OCI-LY3 (cell line): Measurements from ENCODE around the gene MMP17.

Source experiments
- H2AFZ ChIP-seq: fragments of 200-600, 300-600 bp; shearing (Covaris generic); 2 replicates; pipeline ENCODE4 v1.6.0; 2014; ENCODE audit warnings: antibody characterized with exemption, low read depth, low read length
- H3K27ac ChIP-seq: fragments of 200-600, 300-600 bp; sonication (generic); 2 replicates; pipeline ENCODE4 v1.5.1; 2014; ENCODE audit warnings: mild to moderate bottlenecking, low read length, moderate library complexity, mixed read lengths
- H3K27me3 ChIP-seq: fragments of 200-600, 300-600 bp; sonication (generic); 2 replicates; pipeline ENCODE4 v1.6.1; 2014; ENCODE audit warnings: low read depth, low read length, mixed read lengths
- H3K36me3 ChIP-seq: fragments of 200-600, 300-600 bp; sonication (generic); replicated peaks from 2 replicates; pipeline ENCODE3; 2014; ENCODE audit warnings: low read depth, low read length, mixed read lengths
- H3K4me1 ChIP-seq: fragments of 300-600, 200-600 bp; sonication (generic); 2 replicates; pipeline ENCODE4 v1.6.1; 2014; ENCODE audit warnings: low read length, mixed read lengths
- H3K4me2 ChIP-seq: fragments of 200-600, 300-600 bp; sonication (generic); 2 replicates; pipeline ENCODE4 v1.6.1; 2014; ENCODE audit warnings: low read length, mixed read lengths
- H3K4me3 ChIP-seq: fragments of 300-600, 200-600 bp; sonication (generic); 2 replicates; pipeline ENCODE4 v1.5.1; 2014; ENCODE audit warnings: antibody characterized with exemption, mild to moderate bottlenecking, low read length, moderate library complexity
- H3K79me2 ChIP-seq: fragments of 300-600, 200-600 bp; shearing (Covaris generic); 2 replicates; pipeline ENCODE4 v1.6.1; 2014; ENCODE audit warnings: mild to moderate bottlenecking, low read length, mixed read lengths
- H3K9ac ChIP-seq: fragments of 300-600, 200-600 bp; shearing (Covaris generic); 2 replicates; pipeline ENCODE4 v1.6.0; 2014; ENCODE audit warnings: mild to moderate bottlenecking, low read length, moderate library complexity
- H3K9me3 ChIP-seq: fragments of 200-600, 300-600 bp; shearing (Covaris generic); 2 replicates; pipeline ENCODE4 v1.6.1; 2014; ENCODE audit warnings: low read length, mixed read lengths; ENCODE audit not compliant: insufficient read depth
- H4K20me1 ChIP-seq: fragments of 200-600, 300-600 bp; sonication (generic); 2 replicates; pipeline ENCODE4 v1.6.1; 2016; ENCODE audit warnings: low read length, mixed read lengths; ENCODE audit not compliant: insufficient read depth
- CTCF ChIP-seq: fragments of 200-600, 300-600 bp; sonication (generic); IDR thresholded peaks from 2 replicates; pipeline ENCODE4 v1.5.1; 2014; ENCODE audit warnings: antibody characterized with exemption, low read length, low read depth
- EZH2phosphoT487 ChIP-seq: fragments of 200-600 bp; shearing (Covaris generic); IDR thresholded peaks from 2 replicates; pipeline ENCODE4 v1.6.1; 2018; ENCODE audit warnings: antibody characterized with exemption, mixed run types, low read depth

MMP17 gene

DNA sequence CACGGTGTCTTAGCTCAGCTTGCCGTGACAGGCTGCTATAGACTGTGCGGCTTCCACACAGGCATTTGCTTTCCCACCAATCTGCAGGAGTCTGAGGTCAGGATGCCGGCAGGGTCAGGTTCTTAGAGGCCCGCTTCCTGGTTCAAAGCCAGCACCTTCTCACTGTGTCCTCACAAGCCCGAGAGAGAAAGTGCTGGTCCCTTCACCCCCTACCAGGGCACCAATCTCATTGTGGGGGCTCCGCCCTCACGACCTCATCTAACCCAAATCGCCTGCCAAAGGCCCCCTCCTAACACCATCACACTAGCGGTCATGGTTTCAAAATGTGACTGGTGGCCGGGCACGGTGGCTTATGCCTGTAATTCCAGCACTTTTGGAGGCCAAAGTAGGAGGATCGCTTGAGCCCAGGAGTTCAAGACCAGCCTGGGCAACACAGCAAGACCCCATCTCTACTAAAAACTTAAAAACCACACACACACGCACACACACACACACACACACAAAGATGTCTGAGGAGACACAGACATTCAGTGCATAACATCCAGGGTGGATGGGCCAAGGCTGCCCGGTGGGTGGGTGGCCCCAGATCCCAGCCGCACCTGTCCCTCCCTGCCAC is 26.8 kb downstream of the MMP17 start:
- Histone ChIP-seq H3K79me2 (no peaks in the 10 kb centered on the region), H3K4me3 (no peak overlapping the region), H3K27ac (no peak overlapping the region), H2AFZ (no peak overlapping the region), H3K36me3 (no peaks in the 10 kb centered on the region), H3K9me3 (no peaks in the 10 kb centered on the region), H3K27me3 (0 out of 2 replicates have a peak, but pooled peaks cover 4% of the 10 kb centered on the region), H3K9ac (no peak overlapping the region), H4K20me1 (no peaks in the 10 kb centered on the region), H3K4me2 (no peak overlapping the region), H3K4me1 (peaks cover 5% of the 10 kb centered on the region; the same call in 1 of the 2 replicates)
- TF ChIP-seq CTCF (no peak), EZH2phosphoT487 (no peak)

DNA sequence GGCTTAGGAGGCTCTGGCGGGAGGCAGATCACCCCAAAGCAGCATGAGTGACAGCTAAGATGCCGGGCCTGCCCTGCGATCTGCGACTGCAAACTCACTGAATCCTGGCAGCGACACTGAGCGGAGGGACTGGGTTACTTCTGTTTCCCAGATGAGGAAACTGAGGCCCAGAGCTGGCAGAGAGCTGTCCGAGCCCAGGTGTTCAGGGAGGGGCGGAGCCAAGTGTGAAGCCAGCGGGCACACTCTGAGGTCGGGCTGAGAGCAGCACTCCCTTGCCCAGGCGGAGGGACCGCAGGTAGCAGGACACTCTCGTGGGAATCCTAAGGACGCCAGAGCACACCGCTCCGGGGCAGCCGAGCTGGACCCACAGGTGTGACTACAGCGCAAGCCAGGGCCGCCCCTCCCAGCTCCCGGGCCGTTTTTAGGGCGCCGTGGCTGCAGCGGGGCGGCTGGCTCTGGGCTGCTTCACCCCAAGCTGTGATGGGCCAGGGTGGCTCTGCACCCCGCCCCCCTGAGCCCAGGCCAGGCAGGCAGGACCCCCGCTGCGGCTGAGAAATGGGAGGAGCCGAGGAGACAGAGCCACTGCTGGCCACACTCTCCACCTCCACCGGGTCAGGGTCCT is 27.4 kb downstream of the MMP17 start:
- H3K79me2 ChIP-seq = no peaks in the 10 kb centered on the region
- no peak overlapping the region for H3K27ac ChIP-seq
- H3K4me3 ChIP-seq = no peak overlapping the region
- no peak overlapping the region for H3K9ac ChIP-seq
- no peak overlapping the region for H2AFZ ChIP-seq
- 0 out of 2 replicates have a peak, but pooled peaks cover 4% of the 10 kb centered on the region for H3K27me3 ChIP-seq
- TF ChIP-seq CTCF (no peak), EZH2phosphoT487 (no peak)
- peaks cover 7% of the 10 kb centered on the region; the same call in 1 of the 2 replicates for H3K4me1 ChIP-seq
- H3K9me3 ChIP-seq = no peaks in the 10 kb centered on the region
- H3K36me3 ChIP-seq = no peaks in the 10 kb centered on the region
- no peaks in the 10 kb centered on the region for H4K20me1 ChIP-seq
- H3K4me2 ChIP-seq = no peak overlapping the region

DNA sequence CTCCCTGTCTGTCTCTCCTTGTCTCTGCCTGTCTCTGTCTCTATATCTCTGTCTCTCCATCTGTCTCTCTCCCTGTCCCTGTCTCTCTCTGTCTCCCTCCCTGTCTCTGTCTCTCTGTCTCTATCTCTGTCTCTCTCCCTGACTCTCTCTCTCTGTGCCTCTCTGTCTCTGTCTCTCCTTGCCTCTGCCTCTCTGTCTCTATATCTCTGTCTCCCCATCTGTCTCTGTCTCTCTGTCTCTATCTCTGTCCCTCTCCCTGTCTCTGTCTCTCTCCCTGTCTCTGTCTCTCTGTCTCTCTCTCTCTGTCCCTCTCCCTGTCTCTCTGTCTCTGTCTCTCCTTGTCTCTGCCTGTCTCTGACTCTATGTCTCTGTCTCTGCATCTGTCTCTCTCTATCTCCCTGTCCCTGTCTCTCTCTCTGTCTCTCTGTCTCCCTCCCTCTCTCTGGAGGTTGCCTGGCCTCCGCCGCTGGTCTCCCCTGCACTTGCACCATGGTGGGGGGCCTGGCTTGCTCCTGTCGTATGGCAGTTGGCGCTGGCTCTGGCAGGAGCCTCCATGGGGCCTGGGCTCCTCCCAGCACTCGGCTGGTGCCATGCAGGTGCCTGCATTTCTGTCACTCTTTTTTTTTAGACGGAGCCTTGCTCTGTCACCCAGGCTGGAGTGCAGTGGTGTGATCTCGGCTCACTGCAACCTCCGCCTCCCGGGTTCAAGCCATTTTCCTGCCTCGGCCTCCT is 28.3 kb downstream of the MMP17 start:
- Histone ChIP-seq H3K4me3 (no peak overlapping the region), H3K9ac (no peak overlapping the region), H3K27ac (no peak overlapping the region), H3K79me2 (no peaks in the 10 kb centered on the region), H3K36me3 (no peaks in the 10 kb centered on the region), H3K4me2 (no peak overlapping the region), H3K9me3 (no peaks in the 10 kb centered on the region), H3K4me1 (peaks cover 8% of the 10 kb centered on the region; the same call in 1 of the 2 replicates), H3K27me3 (0 out of 2 replicates have a peak, but pooled peaks cover 4% of the 10 kb centered on the region), H2AFZ (no peak overlapping the region), H4K20me1 (no peaks in the 10 kb centered on the region)
- no peak for TF ChIP-seq CTCF
- no peak for TF ChIP-seq EZH2phosphoT487
